CD8-positive, alpha-beta memory T cell (primary cell): Measurements from ENCODE around the gene STAT5B. TPM values are rescaled to one million over a fixed set of nuclear protein-coding genes. Genes with fewer than 3 reads are reported as not detected.

ENCODE experiments used
- CTCF ChIA-PET: fragments of 350-600 bp; sonication (Branson Sonifier 250); formaldehyde crosslinking; loops from one replicate; lab custom pipeline; 2021; ENCODE audit warnings: antibody characterized with exemption; lab: Charles Lee
- POLR2A ChIA-PET: fragments of 350-600 bp; sonication (Branson Sonifier 250); formaldehyde crosslinking; loops from one replicate; lab custom pipeline; 2021; ENCODE audit warnings: antibody characterized with exemption; lab: Charles Lee
- DNase-seq, 5 donors: peaks; one replicate each; pipeline versions ENCODE4 v3.0.0 to v3.0.0-alpha.2; 2020 to 2022; ENCODE audit warnings: mixed read lengths in 1 of 5
- H3K27ac ChIP-seq: one replicate; pipeline ENCODE4 v1.7.0; 2013; ENCODE audit warnings: low read depth, mild to moderate bottlenecking, low read length, moderate library complexity
- H3K27me3 ChIP-seq: 2 replicates; pipeline ENCODE4 v1.7.0; 2013; ENCODE audit warnings: low read length, mild to moderate bottlenecking; ENCODE audit not compliant: insufficient read depth, poor library complexity, severe bottlenecking
- H3K36me3 ChIP-seq: 2 replicates; pipeline ENCODE4 v1.7.0; 2013; ENCODE audit warnings: mild to moderate bottlenecking, low read length, moderate library complexity; ENCODE audit not compliant: insufficient read depth
- H3K4me1 ChIP-seq: 2 replicates; pipeline ENCODE4 v1.7.0; 2013; ENCODE audit warnings: mild to moderate bottlenecking, low read length, moderate library complexity; ENCODE audit not compliant: insufficient read depth
- H3K4me3 ChIP-seq: 2 replicates; pipeline ENCODE4 v1.7.0; 2013; ENCODE audit warnings: mild to moderate bottlenecking, low read length
- H3K9me3 ChIP-seq: 2 replicates; pipeline ENCODE4 v1.7.0; 2013; ENCODE audit warnings: mild to moderate bottlenecking, low read length
- H3K27ac Mint-ChIP-seq, 8 donors: one replicate each; pipeline ENCODE4 v1.8.0; 2020 to 2021; ENCODE audit warnings: mixed read lengths in 8 of 8, mild to moderate bottlenecking in 6 of 8, inconsistent platforms in 3 of 8, moderate library complexity in 3 of 8
- H3K27me3 Mint-ChIP-seq, 2 donors: one replicate each; pipeline ENCODE4 v1.8.0; 2020 to 2021; ENCODE audit warnings: mixed read lengths in 2 of 2, mild to moderate bottlenecking in 1 of 2, moderate library complexity in 1 of 2
- H3K36me3 Mint-ChIP-seq, 3 donors: one replicate each; pipeline ENCODE4 v1.8.0; 2020 to 2021; ENCODE audit warnings: mixed read lengths in 3 of 3, inconsistent platforms in 1 of 3, mild to moderate bottlenecking in 1 of 3
- H3K4me1 Mint-ChIP-seq, 3 donors: one replicate each; pipeline ENCODE4 v1.8.0; 2020 to 2021; ENCODE audit warnings: mixed read lengths in 3 of 3, inconsistent platforms in 1 of 3, mild to moderate bottlenecking in 1 of 3
- H3K4me3 Mint-ChIP-seq, 7 donors: one replicate each; pipeline ENCODE4 v1.8.0; 2020 to 2021; ENCODE audit warnings: mixed read lengths in 7 of 7, mild to moderate bottlenecking in 6 of 7, moderate library complexity in 4 of 7, inconsistent platforms in 2 of 7
- H3K9me3 Mint-ChIP-seq, 5 donors: one replicate each; pipeline ENCODE4 v1.8.0; 2020 to 2022; ENCODE audit warnings: mixed read lengths in 5 of 5, mild to moderate bottlenecking in 3 of 5, moderate library complexity in 2 of 5, inconsistent platforms in 1 of 5
- polyA plus RNA-seq: library from polyadenylated mRNA; unstranded; fragments of 300-500 nt; fragmentation: Illumina TruSeq; gene quantifications from one replicate; pipeline ENCODE4 v1.2.3, GENCODE V29; 2021
- total RNA-seq, 2 experiments: library from RNA; stranded (reverse); gene quantifications; one replicate each; pipeline ENCODE4 v1.2.3, GENCODE V29; 2021

The STAT5B gene
- total and polyA plus RNA-seq, 3 experiments from 2014 or later, result 108 to 132 (median 124) TPM

DNA sequence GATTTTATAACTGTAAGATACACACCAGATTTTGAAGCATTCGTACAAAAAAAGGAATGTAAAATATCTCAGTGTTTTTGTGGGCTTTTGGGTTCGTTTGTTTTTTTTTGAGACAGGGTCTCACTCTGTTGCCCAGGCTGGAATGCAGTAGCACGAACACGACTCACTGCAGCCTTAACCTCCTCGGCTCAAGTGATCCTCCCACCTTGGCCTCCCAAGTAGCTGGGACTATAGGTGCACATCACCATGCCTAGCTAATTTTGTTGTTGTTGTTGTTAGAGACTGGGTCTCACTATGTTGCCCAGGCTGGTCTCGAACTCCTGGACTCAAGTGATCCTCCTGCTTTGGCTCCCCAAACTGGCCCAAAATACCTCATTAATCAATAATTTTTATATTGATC, 15.9 kb downstream of the STAT5B start:
- H3K27ac Mint-ChIP-seq, result peak overlapping the region in 1 of 8 donors; percentile 47
- H3K4me3 Mint-ChIP-seq, result no peak overlapping the region
- no peak for DNase-seq
- no peaks in the 10 kb centered on the region for H3K27me3 ChIP-seq
- H3K36me3 ChIP-seq, result no peaks in the 10 kb centered on the region
- H3K27ac ChIP-seq, result no peak overlapping the region
- ChIA-PET CTCF (interaction anchor here (0.9 to 1.2 kb wide), 2 partner anchors 9 to 38 kb away, joined by 3 read pairs; no protein-coding TSS in a partner anchor), POLR2A (no interaction called here)
- no peaks in the 10 kb centered on the region for H3K9me3 Mint-ChIP-seq
- H3K27me3 Mint-ChIP-seq, result no peaks in the 10 kb centered on the region
- no peak overlapping the region for H3K4me3 ChIP-seq
- H3K9me3 ChIP-seq, result no peaks in the 10 kb centered on the region
- peaks cover 24% of the 10 kb centered on the region for H3K4me1 ChIP-seq
- H3K36me3 Mint-ChIP-seq, result peaks cover 0 to 6% (median 1%) of the 10 kb centered on the region in 3 donors
- H3K4me1 Mint-ChIP-seq, result peaks cover 23 to 58% (median 51%) of the 10 kb centered on the region in 3 donors

DNA sequence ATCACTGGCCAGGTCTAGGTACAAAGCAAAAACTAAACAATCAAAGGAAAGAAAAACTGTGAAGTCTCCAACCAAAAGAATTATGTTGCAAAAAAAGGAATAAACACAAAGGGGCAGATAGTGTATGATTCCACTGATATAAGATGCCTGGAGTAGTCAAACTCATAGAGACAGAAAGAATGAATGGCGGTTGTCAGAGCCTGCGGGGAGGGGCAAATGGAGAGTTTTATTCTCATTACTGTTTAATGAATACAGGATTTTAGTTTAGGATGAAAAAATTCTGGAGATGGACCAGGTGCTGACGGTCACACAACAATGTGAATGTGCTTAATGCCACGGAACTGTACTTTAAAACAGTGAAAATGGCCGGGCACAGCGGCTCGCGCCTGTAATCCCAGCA, 20.7 kb downstream of the STAT5B start:
- no peak overlapping the region for H3K4me3 Mint-ChIP-seq
- H3K36me3 Mint-ChIP-seq, result peaks cover 0 to 6% (median 5%) of the 10 kb centered on the region in 3 donors
- H3K4me1 ChIP-seq, result peaks cover 54% of the 10 kb centered on the region
- H3K4me3 ChIP-seq, result no peak overlapping the region
- no peaks in the 10 kb centered on the region for H3K9me3 ChIP-seq
- H3K4me1 Mint-ChIP-seq, result peaks cover 42 to 86% (median 77%) of the 10 kb centered on the region in 3 donors
- H3K27me3 Mint-ChIP-seq, result no peaks in the 10 kb centered on the region
- H3K9me3 Mint-ChIP-seq, result no peaks in the 10 kb centered on the region
- no peak overlapping the region for H3K27ac ChIP-seq
- peak overlapping the region in 5 of 8 donors; percentile 0 to 80 (median 35) for H3K27ac Mint-ChIP-seq
- H3K36me3 ChIP-seq, result no peaks in the 10 kb centered on the region
- DNase-seq, result no peak
- no peaks in the 10 kb centered on the region for H3K27me3 ChIP-seq
- CTCF ChIA-PET, result interaction anchor here (1.0 kb wide), 1 partner anchor 272 kb away, joined by 3 read pairs; no protein-coding TSS in a partner anchor
- POLR2A ChIA-PET, result interaction anchor here (0.8 kb wide), 1 partner anchor 19 kb away, joined by 4 read pairs; no protein-coding TSS in a partner anchor

DNA sequence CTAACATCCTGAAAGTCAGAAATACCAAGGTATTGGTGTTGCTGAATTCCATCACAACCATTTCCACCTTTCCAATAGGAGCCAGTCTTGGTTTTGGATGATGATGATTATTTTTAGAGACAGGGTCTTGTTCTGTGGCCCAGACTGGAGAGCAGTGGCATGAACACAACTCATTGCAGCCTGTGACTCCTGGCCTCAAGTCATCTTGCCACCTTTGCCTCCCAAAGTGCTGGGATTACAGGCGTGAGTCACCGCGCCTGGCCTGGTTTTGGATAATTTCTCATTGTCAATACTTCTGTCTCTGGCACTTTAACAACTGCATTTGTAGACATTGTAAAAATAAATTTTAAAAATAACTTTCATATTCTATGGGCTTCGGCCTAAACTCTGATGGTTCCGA, 22.6 kb downstream of the STAT5B start:
- Histone ChIP-seq H3K27ac (no peak overlapping the region), H3K4me3 (no peak overlapping the region), H3K9me3 (no peaks in the 10 kb centered on the region), H3K4me1 (peaks cover 64% of the 10 kb centered on the region), H3K27me3 (no peaks in the 10 kb centered on the region), H3K36me3 (no peaks in the 10 kb centered on the region)
- peak overlapping the region in 1 of 7 donors; percentile 53 for H3K4me3 Mint-ChIP-seq
- ChIA-PET CTCF (interaction anchor here (1.0 to 1.3 kb wide), 2 partner anchors 15 to 32 kb away, joined by 3 read pairs; no protein-coding TSS in a partner anchor), POLR2A (interaction anchor here (1.1 kb wide), 1 partner anchor 21 kb away, joined by 3 read pairs; no protein-coding TSS in a partner anchor)
- no peaks in the 10 kb centered on the region for H3K27me3 Mint-ChIP-seq
- peaks cover 0 to 7% (median 6%) of the 10 kb centered on the region in 3 donors for H3K36me3 Mint-ChIP-seq
- no peak for DNase-seq
- peak overlapping the region; percentile 72 to 98 (median 92) for H3K27ac Mint-ChIP-seq
- no peaks in the 10 kb centered on the region for H3K9me3 Mint-ChIP-seq
- peaks cover 54 to 86% (median 78%) of the 10 kb centered on the region in 3 donors for H3K4me1 Mint-ChIP-seq

DNA sequence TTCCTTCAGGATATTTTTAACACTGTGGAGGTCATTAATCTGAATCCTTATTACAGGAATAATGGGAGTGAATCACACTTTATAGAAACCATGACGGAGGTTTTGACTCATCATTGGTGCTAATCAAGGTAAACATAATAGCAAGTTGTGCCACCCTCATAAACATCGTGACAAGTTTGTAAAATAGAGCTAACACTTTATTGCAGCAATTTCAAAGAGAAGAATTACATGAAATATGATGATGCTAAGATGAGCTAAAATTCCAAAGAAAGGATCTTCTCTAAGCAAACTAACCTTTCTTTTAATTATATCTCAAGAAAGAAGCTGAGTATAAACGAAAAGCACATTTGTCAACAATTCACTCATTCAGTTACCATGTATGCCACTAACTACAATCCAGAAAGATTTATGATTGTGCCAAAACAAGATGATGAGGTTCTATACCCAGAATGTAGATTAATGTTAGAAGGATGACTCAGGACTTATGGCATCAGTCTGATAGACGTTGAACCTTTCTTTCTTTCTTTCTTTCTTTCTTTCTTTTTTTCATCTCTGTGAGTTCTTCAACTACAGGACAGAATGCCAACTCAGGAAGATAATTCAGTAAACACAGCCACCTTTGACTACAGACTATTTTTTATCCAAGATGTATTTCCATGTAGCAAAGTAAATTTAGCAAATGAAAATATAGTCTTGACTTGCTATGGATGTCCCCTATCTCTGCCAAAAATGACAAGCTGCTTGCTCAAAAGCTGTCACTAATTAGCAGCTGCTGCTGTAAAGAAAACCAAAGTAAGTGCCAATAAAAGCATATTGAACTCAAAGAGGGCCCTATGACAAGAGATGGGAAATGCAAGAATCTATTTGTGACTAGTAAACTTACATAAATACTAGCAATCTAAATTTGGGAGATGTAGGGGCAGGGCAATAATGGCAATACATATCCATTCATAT, 23.3 kb downstream of the STAT5B start:
- POLR2A ChIA-PET, result interaction anchor here (0.6 to 1.1 kb wide), 2 partner anchors 22 to 387 kb away, joined by 3 to 5 read pairs; partner anchors contain the start of gene KLHL11
- H3K27me3 ChIP-seq, result no peaks in the 10 kb centered on the region
- CTCF ChIA-PET, result interaction anchor here (1.0 to 1.3 kb wide), 2 partner anchors 16 to 31 kb away, joined by 3 read pairs; no protein-coding TSS in a partner anchor
- no peaks in the 10 kb centered on the region for H3K36me3 ChIP-seq
- peak overlapping the region in 3 of 7 donors; percentile 6 to 53 (median 10) for H3K4me3 Mint-ChIP-seq
- peaks cover 0 to 7% (median 6%) of the 10 kb centered on the region in 3 donors for H3K36me3 Mint-ChIP-seq
- H3K9me3 Mint-ChIP-seq, result no peaks in the 10 kb centered on the region
- H3K4me1 Mint-ChIP-seq, result peaks cover 57 to 88% (median 82%) of the 10 kb centered on the region in 3 donors
- H3K27ac ChIP-seq, result no peak overlapping the region
- H3K4me1 ChIP-seq, result peaks cover 70% of the 10 kb centered on the region
- DNase-seq, result no peak
- H3K27me3 Mint-ChIP-seq, result no peaks in the 10 kb centered on the region
- H3K9me3 ChIP-seq, result no peaks in the 10 kb centered on the region
- H3K4me3 ChIP-seq, result no peak overlapping the region
- H3K27ac Mint-ChIP-seq, result peak overlapping the region; percentile 72 to 98 (median 92)

DNA sequence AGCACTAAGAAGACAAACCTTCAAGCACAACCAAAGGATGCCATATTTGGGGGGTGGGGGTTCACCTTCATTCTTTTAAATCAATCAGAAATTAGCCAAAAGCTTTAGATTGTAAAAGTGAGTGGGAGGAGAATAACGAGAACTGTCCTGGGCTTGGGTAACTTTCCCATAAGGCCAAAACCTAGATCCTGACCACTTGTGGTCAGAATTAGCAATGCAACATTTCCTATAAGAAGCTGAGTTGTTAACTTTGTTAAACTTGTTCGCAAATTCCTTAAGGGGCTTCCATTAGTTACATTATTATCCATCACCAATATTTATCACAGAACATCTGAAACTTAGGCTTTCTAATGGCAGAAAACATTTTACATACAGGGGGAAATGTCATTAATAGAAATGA, 25.1 kb downstream of the STAT5B start:
- no peaks in the 10 kb centered on the region for H3K9me3 ChIP-seq

DNA sequence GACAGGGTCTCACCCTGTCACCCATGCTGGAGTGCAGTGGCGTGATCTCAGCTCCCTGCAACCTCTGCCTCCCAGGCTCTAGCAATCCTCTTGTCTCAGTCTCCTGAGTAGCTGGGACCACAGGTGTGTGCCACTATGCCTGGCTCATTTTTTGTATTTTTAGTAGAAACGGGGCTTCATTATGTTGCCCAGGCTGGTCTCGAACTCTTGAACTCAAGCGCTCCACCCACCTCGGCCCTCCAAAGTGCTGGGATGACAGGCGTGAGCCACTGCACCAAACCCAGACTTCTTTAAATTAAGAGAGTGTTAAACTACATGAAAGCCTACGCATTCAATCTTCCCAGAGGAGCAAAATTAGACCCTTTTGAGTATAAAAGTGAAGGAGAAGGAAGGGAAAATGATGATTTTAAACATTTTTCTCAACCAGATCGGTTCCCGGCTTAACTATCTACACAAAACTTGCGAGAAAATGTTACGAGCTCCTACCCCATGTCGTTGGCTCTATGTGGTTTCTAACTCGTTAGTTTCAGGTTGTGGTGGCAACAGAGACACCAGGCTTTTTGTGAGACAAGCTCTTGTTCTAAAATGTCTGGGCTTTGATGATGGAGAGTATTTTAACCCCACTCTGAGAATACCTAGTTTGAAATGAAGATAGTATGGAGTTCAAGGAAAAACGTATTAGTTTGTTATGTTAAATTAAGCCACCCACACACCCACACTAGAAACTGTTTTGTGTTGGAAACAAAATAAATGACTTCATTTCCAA, 26.3 kb downstream of the STAT5B start:
- Histone ChIP-seq H3K4me3 (peak overlapping the region; percentile 44), H3K36me3 (no peaks in the 10 kb centered on the region), H3K27ac (peak overlapping the region; percentile 76), H3K9me3 (no peaks in the 10 kb centered on the region), H3K27me3 (no peaks in the 10 kb centered on the region), H3K4me1 (peaks cover 71% of the 10 kb centered on the region)
- Mint-ChIP-seq H3K27ac (peak overlapping the region; percentile 95 to 100 (median 98)), H3K36me3 (peaks cover 0 to 5% (median 2%) of the 10 kb centered on the region in 3 donors), H3K4me1 (peaks cover 68 to 85% (median 83%) of the 10 kb centered on the region in 3 donors), H3K9me3 (no peaks in the 10 kb centered on the region), H3K4me3 (peak overlapping the region; percentile 61 to 89 (median 84)), H3K27me3 (no peaks in the 10 kb centered on the region)
- CTCF ChIA-PET, result interaction anchor here (1.0 to 3.7 kb wide), 6 partner anchors 19 to 278 kb away, joined by 3 to 34 read pairs (median 4); no protein-coding TSS in a partner anchor
- POLR2A ChIA-PET, result interaction anchor here (0.6 to 4.9 kb wide), 11 partner anchors 19 to 283 kb away, joined by 3 to 55 read pairs (median 6); partner anchors contain the start of genes CNP, GHDC, STAT3 and STAT5A
- DNase-seq, result peak in 3 of 5 donors; percentile 66 to 72 (median 71)

More for the DNA sequence above, 25.1 kb downstream of the STAT5B start:
- Mint-ChIP-seq H3K9me3 (no peaks in the 10 kb centered on the region), H3K27me3 (no peaks in the 10 kb centered on the region), H3K36me3 (peaks cover 0 to 8% (median 3%) of the 10 kb centered on the region in 3 donors), H3K4me1 (peaks cover 70 to 90% (median 86%) of the 10 kb centered on the region in 3 donors), H3K27ac (peak overlapping the region; percentile 80 to 100 (median 98)), H3K4me3 (peak overlapping the region in 4 of 7 donors; percentile 3 to 89 (median 12))
- CTCF ChIA-PET, result interaction anchor here (1.2 kb wide), 2 partner anchors 9 to 29 kb away, joined by 3 read pairs; no protein-coding TSS in a partner anchor
- no peak overlapping the region for H3K4me3 ChIP-seq
- no peaks in the 10 kb centered on the region for H3K27me3 ChIP-seq
- H3K36me3 ChIP-seq, result no peaks in the 10 kb centered on the region
- H3K4me1 ChIP-seq, result peaks cover 77% of the 10 kb centered on the region
- POLR2A ChIA-PET, result interaction anchor here (3.7 to 4.9 kb wide), 2 partner anchors 22 to 37 kb away, joined by 47 to 55 read pairs; partner anchors contain the start of genes STAT5A and STAT5B
- no peak overlapping the region for H3K27ac ChIP-seq
- DNase-seq, result no peak
